WERI-Rb-1 (cell line): ENCODE data around the gene CTNNAL1.
"Not testable (repeated sequence)": the region's sequence is repeated elsewhere in the genome, so short reads cannot be mapped to it uniquely, and the experiment has no call there.

Experiments
- DNase-seq: peaks from one replicate; pipeline ENCODE4 v3.0.0-alpha.2; 2020
- H3K27ac ChIP-seq: fragments of 250-450 bp; sonication (Bioruptor Pico); 2 replicates; pipeline ENCODE4 v1.5.1; 2020; ENCODE audit warnings: mild to moderate bottlenecking, moderate library complexity
- H3K27me3 ChIP-seq: fragments of 250-450 bp; sonication (Bioruptor Pico); 2 replicates; pipeline ENCODE4 v1.5.1; 2021; ENCODE audit warnings: mild to moderate bottlenecking, low read depth, moderate library complexity; ENCODE audit not compliant: insufficient read depth, severe bottlenecking
- H3K36me3 ChIP-seq: fragments of 250-450 bp; sonication (Bioruptor Pico); 2 replicates; pipeline ENCODE4 v1.5.1; 2020; ENCODE audit warnings: mild to moderate bottlenecking, moderate library complexity
- H3K4me3 ChIP-seq: 2 replicates; pipeline ENCODE4 v1.5.1; 2011; ENCODE audit warnings: low read depth, mild to moderate bottlenecking, control low read depth, low read length
- H3K9me3 ChIP-seq: fragments of 250-450 bp; sonication (Bioruptor Pico); 2 replicates; pipeline ENCODE4 v1.5.1; 2021; ENCODE audit warnings: mild to moderate bottlenecking, moderate library complexity; ENCODE audit not compliant: severe bottlenecking
- CTCF ChIP-seq: IDR thresholded peaks from 2 replicates; pipeline ENCODE4 v1.5.1; 2011; ENCODE audit warnings: low read depth, mild to moderate bottlenecking, control low read depth, inconsistent platforms, low read length

The CTNNAL1 gene

GRCh38 chr9:108903420-108904103, 109.7 kb downstream of the CTNNAL1 start:
- Histone ChIP-seq H3K4me3 (no peak overlapping the region), H3K36me3 (peaks cover 86% of the 10 kb centered on the region), H3K27me3 (no peaks in the 10 kb centered on the region), H3K27ac (no peak overlapping the region), H3K9me3 (no peaks in the 10 kb centered on the region)
- no peak for DNase-seq
- TF ChIP-seq CTCF, result no peak

- Histone ChIP-seq H3K9me3 (no peaks in the 10 kb centered on the region), H3K36me3 (peaks cover 85% of the 10 kb centered on the region), H3K4me3 (no peak overlapping the region), H3K27ac (no peak overlapping the region; the same call in 1 of the 2 replicates), H3K27me3 (no peaks in the 10 kb centered on the region)
- no peak for DNase-seq
- no peak for TF ChIP-seq CTCF
Measured at GRCh38 chr9:108900176-108900575, 113.1 kb downstream of the CTNNAL1 start.

- H3K9me3 ChIP-seq, H3K4me3 ChIP-seq, DNase-seq, H3K27me3 ChIP-seq, H3K27ac ChIP-seq: not testable (repeated sequence)
- H3K36me3 ChIP-seq, result peaks cover 86% of the 10 kb centered on the region
Measured at GRCh38 chr9:108899023-108899695, 114.1 kb downstream of the CTNNAL1 start.

DNA sequence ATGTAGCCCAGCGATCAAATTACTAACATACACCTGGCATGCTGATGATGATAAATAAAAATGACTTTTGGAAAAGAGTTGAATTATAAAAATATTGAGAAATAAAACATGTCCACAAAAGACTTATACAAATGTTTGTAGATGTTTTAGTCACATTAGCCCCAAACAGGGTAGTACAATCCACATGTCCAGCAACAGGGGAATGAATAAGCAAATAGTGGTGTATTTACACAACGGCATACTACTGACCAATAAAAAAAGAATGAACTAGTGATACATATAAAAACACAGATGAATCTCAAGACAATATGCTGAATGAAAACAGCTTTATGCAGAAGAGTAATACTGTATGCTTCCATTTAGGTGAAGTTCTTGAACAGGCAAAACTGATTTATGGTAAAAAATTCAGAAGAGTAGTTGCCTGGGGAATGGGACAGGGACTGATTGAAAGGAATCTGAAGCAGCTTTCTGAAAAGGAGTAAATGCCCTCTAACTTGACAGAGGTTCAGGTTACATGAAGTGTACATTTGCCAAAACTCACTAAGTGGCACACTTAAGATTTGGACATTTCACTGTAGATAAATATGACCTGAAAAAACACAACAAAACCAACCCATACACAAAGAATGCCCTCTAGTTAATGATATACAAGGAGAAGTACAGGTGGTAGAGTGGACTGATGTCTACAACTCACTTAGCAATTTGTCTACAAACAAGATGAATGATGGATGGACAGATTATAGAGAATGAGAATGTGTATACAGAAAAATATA, 115.8 kb downstream of the CTNNAL1 start:
- no peak for DNase-seq
- no peaks in the 10 kb centered on the region for H3K9me3 ChIP-seq
- no peaks in the 10 kb centered on the region for H3K27me3 ChIP-seq
- H3K36me3 ChIP-seq, result peaks cover 90% of the 10 kb centered on the region
- H3K27ac ChIP-seq, result no peak overlapping the region
- H3K4me3 ChIP-seq, result no peak overlapping the region
- TF ChIP-seq CTCF, result no peak

DNA sequence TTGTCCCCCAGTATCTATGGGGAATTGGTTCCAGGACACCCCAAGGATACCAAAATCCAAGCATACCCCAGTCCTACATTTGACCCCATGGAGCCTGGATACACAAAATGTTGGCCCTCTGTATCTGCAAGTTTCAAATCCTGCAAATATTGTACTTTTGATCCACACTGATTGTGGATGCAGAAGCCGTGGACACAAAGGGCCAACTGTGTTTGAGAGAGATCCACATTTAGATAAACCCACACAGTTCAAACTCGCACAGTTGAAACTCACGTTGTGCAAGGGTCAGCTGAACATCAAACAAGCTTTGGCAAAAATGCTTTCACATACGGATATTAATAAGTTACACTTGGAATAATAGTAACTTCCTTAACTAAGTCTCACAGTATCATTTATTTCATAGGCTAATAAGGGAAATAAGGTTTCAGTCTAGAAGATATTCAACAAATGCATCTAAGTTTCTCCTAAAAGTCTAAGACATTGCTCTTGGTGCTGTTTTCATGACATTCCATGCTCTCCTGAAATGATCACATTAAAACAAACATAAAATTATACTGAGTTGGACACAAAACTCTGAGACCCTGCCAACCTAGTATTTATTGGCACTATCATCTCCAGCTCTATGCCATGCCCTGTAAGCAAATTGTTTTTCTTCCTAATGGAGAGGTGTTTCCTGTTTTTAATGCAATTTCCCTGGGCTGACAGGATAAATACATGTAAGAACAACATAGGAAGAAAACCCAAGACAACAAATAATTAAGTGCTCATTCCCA, 118.9 kb downstream of the CTNNAL1 start:
- no peak overlapping the region for H3K27ac ChIP-seq
- no peaks in the 10 kb centered on the region for H3K9me3 ChIP-seq
- DNase-seq, result no peak
- peaks cover 92% of the 10 kb centered on the region for H3K36me3 ChIP-seq
- TF ChIP-seq CTCF, result no peak
- H3K4me3 ChIP-seq, result no peak overlapping the region
- no peaks in the 10 kb centered on the region for H3K27me3 ChIP-seq
